Stomach (tissue), 9 donors: Measurements from ENCODE around the gene CYP24A1. TPM values are rescaled to one million over a fixed set of nuclear protein-coding genes. Genes with fewer than 3 reads are reported as not detected.
"Not testable (repeated sequence)": the region's sequence is repeated elsewhere in the genome, so short reads cannot be mapped to it uniquely, and the experiment has no call there.

Source experiments
- DNase-seq, 2 donors: peaks; one replicate each; pipeline versions ENCODE4 v3.0.0 to v3.0.0-alpha.2; 2013 to 2019
- H3K27ac ChIP-seq, 5 donors: fragments of 200-600 bp in 4 of 5; sonication (generic) in 4 of 5; one replicate each; pipeline ENCODE4 v1.5.1; 2013 to 2019; ENCODE audit warnings: mild to moderate bottlenecking in 1 of 5, moderate library complexity in 1 of 5
- H3K27me3 ChIP-seq, 3 donors: fragments of 200-600 bp; sonication (generic); one replicate each; pipeline ENCODE4 v1.5.1; 2017 to 2019; ENCODE audit warnings: mixed run types in 1 of 3
- H3K36me3 ChIP-seq, 4 donors: fragments of 200-600 bp; sonication (generic); 1 replicate in 3 of 4; 2 replicates in 1 of 4; pipeline ENCODE4 v1.5.1; 2016 to 2019
- H3K4me1 ChIP-seq, 4 donors: fragments of 200-600 bp; sonication (generic); one replicate each; pipeline ENCODE4 v1.5.1; 2016 to 2019
- H3K4me3 ChIP-seq, 4 donors: fragments of 200-600 bp; sonication (generic) in 3 of 4; one replicate each; pipeline ENCODE4 v1.5.1; 2016 to 2019; ENCODE audit warnings: mild to moderate bottlenecking in 1 of 4
- H3K9me3 ChIP-seq, 4 donors: fragments of 200-600 bp; sonication (generic); one replicate each; pipeline ENCODE4 v1.5.1; 2016 to 2019
- EP300 ChIP-seq: sonication (generic); formaldehyde crosslinking; IDR thresholded peaks from one replicate; pipeline ENCODE4 v1.6.1; 2017; ENCODE audit warnings: antibody characterized with exemption
- POLR2A ChIP-seq, 4 donors: fragments of 450-650 bp; IDR thresholded peaks; one replicate each; pipeline ENCODE4 v1.6.1; 2016; ENCODE audit warnings: antibody characterized with exemption in 4 of 4, control low read depth in 2 of 4, mild to moderate bottlenecking in 1 of 4, moderate library complexity in 1 of 4
- POLR2AphosphoS5 ChIP-seq, 3 donors: sonication (generic); formaldehyde crosslinking; IDR thresholded peaks; one replicate each; pipeline ENCODE4 v1.6.1; 2016; ENCODE audit warnings: antibody characterized with exemption in 3 of 3
- WGBS, 5 donors: extraction: QIAGEN DNeasy Blood & Tissue Kit in 3 of 5; methylation state at CpG; one replicate each; pipeline versions ENCODE4 v1.1.5 to v1.1.7; 2013 to 2018; 5-methylcytosine and 5-hydroxymethylcytosine counted together
- intact Hi-C: fragments of 100-400 bp; cut with DNase I; formaldehyde crosslinking; loops from one replicate; pipeline ENCODE4 v1.15.1; 2023; ENCODE audit warnings: low total_unique reads
- polyA plus RNA-seq, 3 donors: library from polyadenylated mRNA; stranded (reverse); fragments of 200-250 nt; gene quantifications; one replicate each; pipeline ENCODE4 v1.2.3, GENCODE V29; 2013
- total RNA-seq, 5 donors: library from RNA; depleted of rRNA; stranded (reverse); fragments of >200 nt; gene quantifications; one replicate each; pipeline versions ENCODE4 v1.1.0 to v1.2.3, GENCODE V29; 2014 to 2016
- TF ChIP-seq, protein P1 (sequence below), 7 experiments: fragments of 450-650 bp in 4 of 7; fragments of 200-600 bp in 3 of 7; sonication (generic) in 3 of 7; IDR thresholded peaks; one replicate each; pipeline ENCODE4 v1.5.1; 2016 to 2019; ENCODE audit warnings: antibody characterized with exemption in 7 of 7, control low read depth in 2 of 7, mild to moderate bottlenecking in 1 of 7
- donor health status: healthy with polysubstance abuse.
- donor health status: Bipolar disorder and iron deficiency.
- donor health status: healthy.

Gene CYP24A1
- total and polyA plus RNA-seq, 8 donors, result 1.2 TPM; not detected in 7

- Histone ChIP-seq H3K4me1 (peaks cover 0 to 11% (median 0%) of the 10 kb centered on the region in 4 donors), H3K9me3 (peaks cover 0 to 9% (median 0%) of the 10 kb centered on the region in 4 donors), H3K27ac (peak overlapping the region in 3 of 5 donors; percentile 22 to 35 (median 35)), H3K36me3 (no peaks in the 10 kb centered on the region), H3K27me3 (peaks cover 0 to 3% (median 0%) of the 10 kb centered on the region in 3 donors), H3K4me3 (no peak overlapping the region)
- TF ChIP-seq POLR2AphosphoS5 (IDR thresholded peaks at IDR 0.05) (no peak), EP300 (no peak), POLR2A (IDR thresholded peaks at IDR 0.05) (no peak)
- TF ChIP-seq, protein P1, sequence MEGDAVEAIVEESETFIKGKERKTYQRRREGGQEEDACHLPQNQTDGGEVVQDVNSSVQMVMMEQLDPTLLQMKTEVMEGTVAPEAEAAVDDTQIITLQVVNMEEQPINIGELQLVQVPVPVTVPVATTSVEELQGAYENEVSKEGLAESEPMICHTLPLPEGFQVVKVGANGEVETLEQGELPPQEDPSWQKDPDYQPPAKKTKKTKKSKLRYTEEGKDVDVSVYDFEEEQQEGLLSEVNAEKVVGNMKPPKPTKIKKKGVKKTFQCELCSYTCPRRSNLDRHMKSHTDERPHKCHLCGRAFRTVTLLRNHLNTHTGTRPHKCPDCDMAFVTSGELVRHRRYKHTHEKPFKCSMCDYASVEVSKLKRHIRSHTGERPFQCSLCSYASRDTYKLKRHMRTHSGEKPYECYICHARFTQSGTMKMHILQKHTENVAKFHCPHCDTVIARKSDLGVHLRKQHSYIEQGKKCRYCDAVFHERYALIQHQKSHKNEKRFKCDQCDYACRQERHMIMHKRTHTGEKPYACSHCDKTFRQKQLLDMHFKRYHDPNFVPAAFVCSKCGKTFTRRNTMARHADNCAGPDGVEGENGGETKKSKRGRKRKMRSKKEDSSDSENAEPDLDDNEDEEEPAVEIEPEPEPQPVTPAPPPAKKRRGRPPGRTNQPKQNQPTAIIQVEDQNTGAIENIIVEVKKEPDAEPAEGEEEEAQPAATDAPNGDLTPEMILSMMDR (IDR thresholded peaks at IDR 0.05), result no peak
- WGBS, 5 donors, result 76 to 90% (median 82%) methylated on average over 8 of the region's 8 CpGs
- intact Hi-C loops, result no loop called here
- DNase-seq, result no peak
Measured at GRCh38 chr20:54131675-54132611, 41.8 kb downstream of the CYP24A1 start.

- H3K9me3 ChIP-seq, intact Hi-C loops, H3K27me3 ChIP-seq, H3K4me3 ChIP-seq, DNase-seq, H3K27ac ChIP-seq, H3K36me3 ChIP-seq: not testable (repeated sequence)
- WGBS, 5 donors, result 92 to 97% (median 95%) methylated on average over 3 to 4 of the region's 4 CpGs
- H3K4me1 ChIP-seq, result peaks cover 0 to 11% (median 0%) of the 10 kb centered on the region in 4 donors
Measured at GRCh38 chr20:54131125-54131524, 42.7 kb downstream of the CYP24A1 start.

GRCh38 chr20:54129350-54129749, 44.4 kb downstream of the CYP24A1 start:
- intact Hi-C loops, result no loop called here
- no peak overlapping the region for H3K4me3 ChIP-seq
- H3K4me1 ChIP-seq, result peaks cover 0 to 11% (median 0%) of the 10 kb centered on the region in 4 donors
- H3K36me3 ChIP-seq, result no peaks in the 10 kb centered on the region
- 94 to 99% (median 95%) methylated on average over 3 of the region's 3 CpGs for WGBS, 5 donors
- no peak for DNase-seq
- H3K27me3 ChIP-seq, result no peaks in the 10 kb centered on the region
- no peaks in the 10 kb centered on the region for H3K9me3 ChIP-seq
- no peak overlapping the region for H3K27ac ChIP-seq
- TF ChIP-seq POLR2AphosphoS5 (IDR thresholded peaks at IDR 0.05), result no peak
- TF ChIP-seq, protein P1 (IDR thresholded peaks at IDR 0.05), result no peak
- no peak for TF ChIP-seq EP300
- TF ChIP-seq POLR2A (IDR thresholded peaks at IDR 0.05), result no peak

GRCh38 chr20:54127855-54128574, 45.8 kb downstream of the CYP24A1 start:
- Histone ChIP-seq H3K4me3 (no peak overlapping the region), H3K27me3 (no peaks in the 10 kb centered on the region), H3K36me3 (no peaks in the 10 kb centered on the region), H3K4me1 (peaks cover 0 to 11% (median 5%) of the 10 kb centered on the region in 4 donors), H3K9me3 (no peaks in the 10 kb centered on the region), H3K27ac (no peak overlapping the region)
- intact Hi-C loops, result no loop called here
- DNase-seq, result no peak
- TF ChIP-seq POLR2A (IDR thresholded peaks at IDR 0.05) (no peak), POLR2AphosphoS5 (IDR thresholded peaks at IDR 0.05) (no peak), EP300 (no peak)
- TF ChIP-seq, protein P1 (IDR thresholded peaks at IDR 0.05), result no peak
- 75 to 91% (median 89%) methylated on average over 7 of the region's 7 CpGs for WGBS, 5 donors
